Measurements from ENCODE around the gene ATG9A. TPM values are rescaled to one million over a fixed set of nuclear protein-coding genes. Genes with fewer than 3 reads are reported as not detected.

ATG9A gene
- total and polyA plus RNA-seq, 2 donors (not counting 1 experiment from before 2014, with no cell fraction given), result 41.8 to 65.5 TPM

DNA sequence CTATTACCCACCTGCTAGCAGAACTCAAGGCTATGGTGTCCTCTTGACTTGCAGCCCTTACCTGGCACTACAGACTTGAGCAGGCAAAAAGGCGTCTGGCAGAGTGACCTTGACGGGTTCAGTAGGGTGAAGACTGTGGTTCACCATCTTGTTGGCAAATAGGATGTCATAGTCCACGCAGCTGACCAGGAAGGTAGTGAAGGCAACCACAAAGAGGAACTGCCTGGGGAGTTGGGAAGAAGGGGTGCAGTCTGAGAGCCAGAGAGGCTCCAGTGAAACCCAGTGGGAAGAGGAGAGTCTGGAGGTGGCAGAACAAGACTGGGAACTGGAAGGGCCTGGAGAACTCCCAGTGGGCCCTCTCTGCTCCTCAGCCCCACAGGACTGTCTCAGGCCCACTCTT is 4.1 kb downstream of the ATG9A start:
- no peak for DNase-seq
- intact Hi-C loops (cut with micrococcal nuclease), result loop anchor here (5.0 kb wide), 1 partner anchor 372 kb away; the partner anchor contains the start of gene STK11IP
- no peak overlapping the region for H3K9ac ChIP-seq (ENCODE audit: low read length)
- no peak overlapping the region for H3K4me3 ChIP-seq (ENCODE audit: control extremely low read depth in 1 of 5, extremely low read depth in 1 of 5, insufficient read depth in 1 of 5, low read depth in 2 of 5, low read length in 4 of 5)
- no peak overlapping the region for H3K4me3 Mint-ChIP-seq
- H4K20me1 ChIP-seq (ENCODE audit: control insufficient read depth, insufficient read depth, low read length, poor library complexity, severe bottlenecking), result peaks cover 76% of the 10 kb centered on the region
- no peak overlapping the region for H2AFZ ChIP-seq (ENCODE audit: insufficient read depth, low read depth, low read length, poor library complexity, severe bottlenecking)
- no peaks in the 10 kb centered on the region for H3K9me3 Mint-ChIP-seq (ENCODE audit: insufficient read depth)
- ChIA-PET POLR2A (no interaction called here), CTCF (interaction anchor here (1.8 to 1.9 kb wide), 2 partner anchors 54 to 70 kb away, joined by 6 to 7 read pairs; no protein-coding TSS in a partner anchor)
- H3K36me3 ChIP-seq (replicated peaks in 1 of 2; ENCODE audit: control extremely low read depth in 1 of 2, control insufficient read depth in 1 of 2, extremely low read depth in 1 of 2, insufficient read depth in 2 of 2, low read length in 1 of 2), result peaks cover 11 to 56% of the 10 kb centered on the region in 2 experiments
- H3K27me3 Mint-ChIP-seq, result no peaks in the 10 kb centered on the region
- no peak overlapping the region for H3K27ac Mint-ChIP-seq
- 62% methylated on average over 3 of the region's 3 CpGs for WGBS (ENCODE audit: insufficient coverage)
- no peaks in the 10 kb centered on the region for H3K9me3 ChIP-seq (ENCODE audit: control extremely low read depth in 1 of 3, control insufficient read depth in 2 of 3, insufficient read depth in 1 of 3, low read length in 2 of 3)
- no peak overlapping the region for H3K4me2 ChIP-seq (replicated peaks; ENCODE audit: low read depth, low read length, poor library complexity, severe bottlenecking)
- H3K4me1 ChIP-seq (ENCODE audit: control insufficient read depth in 2 of 2, insufficient read depth in 2 of 2, low read length in 2 of 2), result peaks cover 13 to 17% of the 10 kb centered on the region in 2 donors
- no peaks in the 10 kb centered on the region for H3K27me3 ChIP-seq (replicated peaks in 1 of 4; ENCODE audit: control extremely low read depth in 1 of 4, control insufficient read depth in 3 of 4, insufficient read depth in 4 of 4, low read length in 3 of 4)
- ATAC-seq (ENCODE audit: low read depth), result no peak
- H3K4me1 Mint-ChIP-seq, result peaks cover 28% of the 10 kb centered on the region
- TF ChIP-seq, protein P1, sequence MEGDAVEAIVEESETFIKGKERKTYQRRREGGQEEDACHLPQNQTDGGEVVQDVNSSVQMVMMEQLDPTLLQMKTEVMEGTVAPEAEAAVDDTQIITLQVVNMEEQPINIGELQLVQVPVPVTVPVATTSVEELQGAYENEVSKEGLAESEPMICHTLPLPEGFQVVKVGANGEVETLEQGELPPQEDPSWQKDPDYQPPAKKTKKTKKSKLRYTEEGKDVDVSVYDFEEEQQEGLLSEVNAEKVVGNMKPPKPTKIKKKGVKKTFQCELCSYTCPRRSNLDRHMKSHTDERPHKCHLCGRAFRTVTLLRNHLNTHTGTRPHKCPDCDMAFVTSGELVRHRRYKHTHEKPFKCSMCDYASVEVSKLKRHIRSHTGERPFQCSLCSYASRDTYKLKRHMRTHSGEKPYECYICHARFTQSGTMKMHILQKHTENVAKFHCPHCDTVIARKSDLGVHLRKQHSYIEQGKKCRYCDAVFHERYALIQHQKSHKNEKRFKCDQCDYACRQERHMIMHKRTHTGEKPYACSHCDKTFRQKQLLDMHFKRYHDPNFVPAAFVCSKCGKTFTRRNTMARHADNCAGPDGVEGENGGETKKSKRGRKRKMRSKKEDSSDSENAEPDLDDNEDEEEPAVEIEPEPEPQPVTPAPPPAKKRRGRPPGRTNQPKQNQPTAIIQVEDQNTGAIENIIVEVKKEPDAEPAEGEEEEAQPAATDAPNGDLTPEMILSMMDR (IDR thresholded peaks at IDR 0.05), result no peak
- no peak for TF ChIP-seq EZH2 (IDR thresholded peaks at IDR 0.05; ENCODE audit: borderline replicate concordance, insufficient read depth, low read depth, low read length, poor library complexity, severe bottlenecking)
- no peak overlapping the region for H3K27ac ChIP-seq (ENCODE audit: low read length in 2 of 2)
- peaks cover 40% of the 10 kb centered on the region for H3K79me2 ChIP-seq (ENCODE audit: control insufficient read depth, insufficient read depth, low read length)

DNA sequence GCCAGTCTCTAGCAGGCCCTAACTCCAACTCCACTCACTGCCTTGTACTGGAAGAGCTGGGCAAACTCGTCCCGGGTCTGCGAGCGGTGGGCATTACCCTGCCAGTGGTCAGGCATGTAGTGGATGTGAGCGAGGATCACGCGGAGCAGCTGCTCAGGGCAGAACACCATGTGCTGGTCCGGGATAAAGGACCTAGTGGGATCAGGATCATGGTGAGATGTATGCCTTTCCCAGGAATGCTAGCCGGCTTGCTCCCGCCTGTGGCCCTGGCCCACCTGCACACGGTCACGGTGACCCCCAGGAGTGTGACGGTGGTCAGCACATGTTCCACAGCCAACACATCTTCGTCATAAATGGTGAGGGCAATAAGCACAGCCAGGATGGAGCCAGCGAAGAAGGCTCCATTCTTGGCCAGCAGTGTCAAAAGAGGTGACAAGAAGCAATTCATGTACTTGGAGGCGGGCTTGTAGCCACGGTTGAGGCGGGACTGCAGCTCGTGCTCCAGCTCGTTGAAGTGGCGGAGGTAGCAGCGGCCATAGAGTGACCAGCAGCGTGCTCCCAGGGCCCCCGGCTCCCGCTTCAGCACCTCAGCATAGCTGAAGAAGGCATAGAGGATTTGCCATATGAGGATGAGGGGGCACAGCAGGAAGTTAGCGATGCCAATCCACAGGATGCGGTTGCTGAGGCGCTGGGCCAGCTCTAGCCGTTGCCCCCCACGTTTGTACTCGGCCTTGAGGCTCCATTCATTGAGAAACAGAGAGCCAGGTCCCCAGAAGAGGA is 5.4 kb downstream of the ATG9A start:
- H3K4me3 Mint-ChIP-seq, result no peak overlapping the region
- Histone ChIP-seq H4K20me1 (ENCODE audit: control insufficient read depth, insufficient read depth, low read length, poor library complexity, severe bottlenecking) (peaks cover 84% of the 10 kb centered on the region), H3K27ac (ENCODE audit: low read length in 2 of 2) (no peak overlapping the region), H3K9me3 (ENCODE audit: control extremely low read depth in 1 of 3, control insufficient read depth in 2 of 3, insufficient read depth in 1 of 3, low read length in 2 of 3) (no peaks in the 10 kb centered on the region), H3K4me3 (ENCODE audit: control extremely low read depth in 1 of 5, extremely low read depth in 1 of 5, insufficient read depth in 1 of 5, low read depth in 2 of 5, low read length in 4 of 5) (no peak overlapping the region), H3K36me3 (replicated peaks in 1 of 2; ENCODE audit: control extremely low read depth in 1 of 2, control insufficient read depth in 1 of 2, extremely low read depth in 1 of 2, insufficient read depth in 2 of 2, low read length in 1 of 2) (peaks cover 11 to 63% of the 10 kb centered on the region in 2 experiments), H3K9ac (ENCODE audit: low read length) (no peak overlapping the region), H3K27me3 (replicated peaks in 1 of 4; ENCODE audit: control extremely low read depth in 1 of 4, control insufficient read depth in 3 of 4, insufficient read depth in 4 of 4, low read length in 3 of 4) (no peaks in the 10 kb centered on the region), H3K79me2 (ENCODE audit: control insufficient read depth, insufficient read depth, low read length) (peaks cover 32% of the 10 kb centered on the region), H2AFZ (ENCODE audit: insufficient read depth, low read depth, low read length, poor library complexity, severe bottlenecking) (no peak overlapping the region), H3K4me1 (ENCODE audit: control insufficient read depth in 2 of 2, insufficient read depth in 2 of 2, low read length in 2 of 2) (peaks cover 17 to 22% of the 10 kb centered on the region in 2 donors), H3K4me2 (replicated peaks; ENCODE audit: low read depth, low read length, poor library complexity, severe bottlenecking) (no peak overlapping the region)
- 97% methylated on average over 27 of the region's 31 CpGs for WGBS (ENCODE audit: insufficient coverage)
- no peaks in the 10 kb centered on the region for H3K27me3 Mint-ChIP-seq
- intact Hi-C loops (cut with micrococcal nuclease), result no loop called here
- no peak for DNase-seq
- no peak for ATAC-seq (ENCODE audit: low read depth)
- H3K27ac Mint-ChIP-seq, result no peak overlapping the region
- POLR2A ChIA-PET, result no interaction called here
- CTCF ChIA-PET, result interaction anchor here (0.7 to 1.9 kb wide), 2 partner anchors 70 to 71 kb away, joined by 3 to 6 read pairs; no protein-coding TSS in a partner anchor
- H3K4me1 Mint-ChIP-seq, result peaks cover 26% of the 10 kb centered on the region
- TF ChIP-seq, protein P1 (IDR thresholded peaks at IDR 0.05), result no peak
- TF ChIP-seq EZH2 (IDR thresholded peaks at IDR 0.05; ENCODE audit: borderline replicate concordance, insufficient read depth, low read depth, low read length, poor library complexity, severe bottlenecking), result no peak
- H3K9me3 Mint-ChIP-seq (ENCODE audit: insufficient read depth), result no peaks in the 10 kb centered on the region
